Neutrophil (primary cell): ENCODE measurements around the gene TRAF6.
"Not testable (repeated sequence)": the region's sequence is repeated elsewhere in the genome, so short reads cannot be mapped to it uniquely, and the experiment has no call there.

ENCODE experiments used
- H3K27ac ChIP-seq: fragments of 200-600 bp; sonication (generic); 2 replicates; pipeline ENCODE4 v1.5.1; 2016; ENCODE audit warnings: mild to moderate bottlenecking, moderate library complexity
- H3K27me3 ChIP-seq: fragments of 200-600 bp; sonication (generic); 2 replicates; pipeline ENCODE4 v1.6.0; 2016; ENCODE audit warnings: mild to moderate bottlenecking
- H3K36me3 ChIP-seq: fragments of 200-600 bp; sonication (generic); 2 replicates; pipeline ENCODE4 v1.5.1; 2017
- H3K4me1 ChIP-seq, 2 experiments: fragments of 200-600 bp in 1 of 2; sonication (generic) in 1 of 2; 1 replicate in 1 of 2; 2 replicates in 1 of 2; pipeline versions ENCODE4 v1.5.1 to v1.6.1; 2013 to 2016; ENCODE audit warnings: low read depth in 1 of 2, low read length in 1 of 2, mild to moderate bottlenecking in 1 of 2, moderate library complexity in 1 of 2; ENCODE audit not compliant: control insufficient read depth in 1 of 2, insufficient read depth in 1 of 2
- H3K4me3 ChIP-seq, 2 experiments: fragments of 200-600 bp in 1 of 2; sonication (generic) in 1 of 2; 1 replicate in 1 of 2; 2 replicates in 1 of 2; pipeline ENCODE4 v1.5.1; 2013 to 2016; ENCODE audit warnings: low read depth in 1 of 2, low read length in 1 of 2, mild to moderate bottlenecking in 1 of 2, moderate library complexity in 1 of 2
- H3K9me3 ChIP-seq: fragments of 200-600 bp; sonication (generic); 2 replicates; pipeline ENCODE4 v1.5.1; 2016
- TF ChIP-seq, protein P1 (sequence below): fragments of 200-600 bp; sonication (generic); IDR thresholded peaks from 2 replicates; pipeline ENCODE4 v1.5.1; 2016; ENCODE audit warnings: antibody characterized with exemption

TRAF6 gene

DNA sequence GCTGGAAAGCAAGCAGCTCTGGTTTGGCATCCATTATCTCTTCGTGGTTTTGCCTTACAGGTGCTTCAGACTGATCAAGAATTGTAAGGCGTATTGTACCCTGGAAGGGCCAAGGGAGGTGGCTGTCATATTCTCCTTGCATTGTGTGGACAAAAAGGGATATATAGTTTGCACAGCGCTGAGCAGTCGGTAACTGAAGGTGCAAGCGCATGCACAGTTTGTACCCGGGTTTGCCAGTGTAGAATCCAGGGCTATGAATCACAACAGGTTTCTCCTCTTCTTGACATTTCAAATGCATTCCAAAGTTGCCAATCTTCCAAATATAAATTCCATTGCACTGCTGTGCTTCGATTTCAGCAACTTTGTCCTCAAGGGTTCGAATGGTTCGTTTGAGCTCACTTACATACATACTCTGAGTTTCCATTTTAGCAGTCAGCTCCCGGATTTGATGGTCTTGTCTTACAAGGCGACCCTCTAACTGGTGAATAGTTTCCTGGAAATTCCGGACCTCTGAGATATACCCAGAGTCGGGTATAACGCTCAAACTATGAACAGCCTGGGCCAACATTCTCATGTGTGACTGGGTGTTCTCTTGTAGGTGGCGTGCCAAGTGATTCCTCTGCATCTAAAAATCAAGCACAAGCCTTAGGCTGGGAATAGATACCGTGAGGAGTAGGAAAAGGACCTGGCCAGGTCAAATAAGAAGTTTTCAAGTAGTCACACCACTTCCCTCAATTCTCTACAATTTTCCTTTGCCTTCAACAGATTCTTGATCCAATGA, 19.9 kb downstream of the TRAF6 start:
- H3K36me3 ChIP-seq, result peaks cover 85% of the 10 kb centered on the region
- H3K4me3 ChIP-seq, result no peak overlapping the region
- no peak overlapping the region for H3K27ac ChIP-seq
- no peaks in the 10 kb centered on the region for H3K27me3 ChIP-seq
- H3K9me3 ChIP-seq, result no peaks in the 10 kb centered on the region
- TF ChIP-seq, protein P1, sequence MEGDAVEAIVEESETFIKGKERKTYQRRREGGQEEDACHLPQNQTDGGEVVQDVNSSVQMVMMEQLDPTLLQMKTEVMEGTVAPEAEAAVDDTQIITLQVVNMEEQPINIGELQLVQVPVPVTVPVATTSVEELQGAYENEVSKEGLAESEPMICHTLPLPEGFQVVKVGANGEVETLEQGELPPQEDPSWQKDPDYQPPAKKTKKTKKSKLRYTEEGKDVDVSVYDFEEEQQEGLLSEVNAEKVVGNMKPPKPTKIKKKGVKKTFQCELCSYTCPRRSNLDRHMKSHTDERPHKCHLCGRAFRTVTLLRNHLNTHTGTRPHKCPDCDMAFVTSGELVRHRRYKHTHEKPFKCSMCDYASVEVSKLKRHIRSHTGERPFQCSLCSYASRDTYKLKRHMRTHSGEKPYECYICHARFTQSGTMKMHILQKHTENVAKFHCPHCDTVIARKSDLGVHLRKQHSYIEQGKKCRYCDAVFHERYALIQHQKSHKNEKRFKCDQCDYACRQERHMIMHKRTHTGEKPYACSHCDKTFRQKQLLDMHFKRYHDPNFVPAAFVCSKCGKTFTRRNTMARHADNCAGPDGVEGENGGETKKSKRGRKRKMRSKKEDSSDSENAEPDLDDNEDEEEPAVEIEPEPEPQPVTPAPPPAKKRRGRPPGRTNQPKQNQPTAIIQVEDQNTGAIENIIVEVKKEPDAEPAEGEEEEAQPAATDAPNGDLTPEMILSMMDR, result no peak
- H3K4me1 ChIP-seq, result no peaks in the 10 kb centered on the region

GRCh38 chr11:36488096-36488495, 22.0 kb downstream of the TRAF6 start:
- Histone ChIP-seq H3K4me3 (no peak overlapping the region), H3K36me3 (peaks cover 87% of the 10 kb centered on the region), H3K27ac (no peak overlapping the region), H3K27me3 (no peaks in the 10 kb centered on the region), H3K9me3 (no peaks in the 10 kb centered on the region), H3K4me1 (no peaks in the 10 kb centered on the region)
- TF ChIP-seq, protein P1, result no peak

- TF ChIP-seq, protein P1, result no peak
- peaks cover 87% of the 10 kb centered on the region for H3K36me3 ChIP-seq
- H3K27me3 ChIP-seq, result no peaks in the 10 kb centered on the region
- H3K4me1 ChIP-seq, result no peaks in the 10 kb centered on the region
- H3K27ac ChIP-seq, result no peak overlapping the region
- no peaks in the 10 kb centered on the region for H3K9me3 ChIP-seq
- H3K4me3 ChIP-seq, result no peak overlapping the region
These were observed 22.5 kb downstream of the TRAF6 start for GRCh38 chr11:36487619-36488018.

DNA sequence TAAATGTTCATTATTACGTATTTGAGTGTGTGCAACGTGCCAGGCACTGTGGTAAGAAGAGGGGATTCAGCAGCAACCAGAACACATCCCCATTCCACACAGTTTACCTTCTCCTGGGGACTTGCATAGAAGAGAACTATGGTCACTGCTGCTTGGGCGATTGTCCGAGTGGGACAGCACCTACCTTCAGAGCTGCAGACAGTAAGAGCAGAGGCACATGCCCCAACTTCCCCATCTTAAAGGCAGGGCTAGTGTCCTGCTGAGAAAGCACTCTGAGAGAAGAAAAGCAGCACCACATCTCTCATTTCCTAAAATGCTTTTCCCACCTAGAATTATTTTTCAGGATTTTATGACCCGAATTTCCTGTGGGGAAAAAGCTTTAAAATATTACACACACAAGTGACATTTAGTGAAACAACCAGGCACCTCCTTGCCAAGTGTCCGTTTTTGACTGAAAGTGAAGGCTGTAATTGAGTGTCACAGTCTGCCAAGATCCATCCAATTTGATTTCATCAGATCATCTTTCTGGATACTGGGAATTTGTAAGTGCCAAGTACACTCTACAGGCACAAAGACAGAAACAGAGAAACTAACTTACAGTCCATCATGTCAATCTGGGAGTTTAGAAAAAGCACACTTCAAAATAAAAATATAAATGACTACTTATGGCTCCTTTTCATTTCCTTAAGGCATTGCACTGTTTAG, 24.6 kb downstream of the TRAF6 start:
- TF ChIP-seq, protein P1, result no peak
- no peaks in the 10 kb centered on the region for H3K4me1 ChIP-seq
- no peak overlapping the region for H3K27ac ChIP-seq
- H3K9me3 ChIP-seq, result no peaks in the 10 kb centered on the region
- peaks cover 68% of the 10 kb centered on the region for H3K36me3 ChIP-seq
- no peaks in the 10 kb centered on the region for H3K27me3 ChIP-seq
- no peak overlapping the region for H3K4me3 ChIP-seq

GRCh38 chr11:36483042-36483441, 27.0 kb downstream of the TRAF6 start:
- H3K4me3 ChIP-seq, H3K27me3 ChIP-seq, H3K9me3 ChIP-seq, H3K4me1 ChIP-seq, H3K27ac ChIP-seq: not testable (repeated sequence)
- H3K36me3 ChIP-seq, result peaks cover 44% of the 10 kb centered on the region

GRCh38 chr11:36480833-36481232, 29.2 kb downstream of the TRAF6 start:
- Histone ChIP-seq H3K36me3 (peaks cover 22% of the 10 kb centered on the region), H3K4me3 (no peak overlapping the region), H3K27ac (no peak overlapping the region), H3K9me3 (no peaks in the 10 kb centered on the region), H3K27me3 (no peaks in the 10 kb centered on the region), H3K4me1 (no peaks in the 10 kb centered on the region)
- TF ChIP-seq, protein P1, result no peak
